ENCODE measurements around the gene CTBP2.

Gene CTBP2

GRCh38 chr10:124949543-124949942 lies 210.8 kb downstream of the CTBP2 start:
- no peak for TF ChIP-seq ZFX (IDR thresholded peaks at IDR 0.05)
- TF ChIP-seq CTCF (conservative IDR thresholded peaks at IDR 0.05): no peak
- H3K27ac ChIP-seq: no peak overlapping the region

- TF ChIP-seq CTCF (conservative IDR thresholded peaks at IDR 0.05) (no peak), ZFX (IDR thresholded peaks at IDR 0.05) (no peak)
- no peak overlapping the region for H3K27ac ChIP-seq
These were observed 213.4 kb downstream of the CTBP2 start for GRCh38 chr10:124946945-124947344.

- no peak for TF ChIP-seq ZFX (IDR thresholded peaks at IDR 0.05)
- TF ChIP-seq CTCF (conservative IDR thresholded peaks at IDR 0.05): no peak
- no peak overlapping the region for H3K27ac ChIP-seq
These were observed 215.4 kb downstream of the CTBP2 start for GRCh38 chr10:124944982-124945381.

GRCh38 chr10:124943301-124944092 lies 216.9 kb downstream of the CTBP2 start:
- no peak for TF ChIP-seq CTCF (conservative IDR thresholded peaks at IDR 0.05)
- TF ChIP-seq ZFX (IDR thresholded peaks at IDR 0.05): no peak
- H3K27ac ChIP-seq: no peak overlapping the region

- TF ChIP-seq CTCF (conservative IDR thresholded peaks at IDR 0.05) (no peak), ZFX (IDR thresholded peaks at IDR 0.05) (no peak)
- no peak overlapping the region for H3K27ac ChIP-seq
These were observed 217.8 kb downstream of the CTBP2 start for GRCh38 chr10:124942317-124943169.

GRCh38 chr10:124941823-124942222 lies 218.5 kb downstream of the CTBP2 start, which contains the start of gene ZRANB1:
Gene ZRANB1, plus strand, starts transcription at chr10:124942123. Its CDS starts 371 bp downstream, at chr10:124942494.
- TF ChIP-seq CTCF (conservative IDR thresholded peaks at IDR 0.05) (no peak), ZFX (IDR thresholded peaks at IDR 0.05) (no peak)
- H3K27ac ChIP-seq: no peak within 1 kb of the TSS

- TF ChIP-seq CTCF (conservative IDR thresholded peaks at IDR 0.05) (no peak), ZFX (IDR thresholded peaks at IDR 0.05) (no peak)
- H3K27ac ChIP-seq: no peak overlapping the region
These were observed 221.1 kb downstream of the CTBP2 start for GRCh38 chr10:124939290-124939689.

Data from C4-2B (cell line).